ENCODE results near the gene C12orf42.

The C12orf42 gene

DNA sequence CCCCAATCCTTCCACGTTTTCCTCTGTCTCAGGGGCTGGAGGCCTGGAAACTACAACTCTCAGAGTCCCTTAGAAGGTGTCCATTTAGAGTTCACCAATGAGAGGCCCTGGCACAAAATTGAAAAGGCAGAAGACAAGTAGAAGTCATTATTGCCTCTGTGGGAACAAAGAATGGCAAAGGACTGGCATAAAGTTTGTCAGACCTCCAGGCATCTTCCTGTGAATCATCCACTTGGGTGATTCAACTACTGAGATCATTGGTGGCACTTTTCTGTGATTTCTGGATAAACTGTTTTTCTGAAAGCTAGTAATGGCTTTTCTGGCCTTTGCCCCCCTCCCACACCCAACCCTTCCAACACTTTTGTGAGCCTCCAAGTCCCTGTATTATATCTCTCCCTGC, 42.6 kb upstream of the C12orf42 start:
- no peak overlapping the region for H3K4me3 ChIP-seq (ENCODE audit: low read depth in 1 of 2, low read length in 2 of 2)
- H3K36me3 ChIP-seq (ENCODE audit: insufficient read depth, low read length) = no peaks in the 10 kb centered on the region
- no peak for TF ChIP-seq EZH2 (IDR thresholded peaks at IDR 0.05; ENCODE audit: borderline replicate concordance, low read depth, low read length, severe bottlenecking)
- TF ChIP-seq, protein P1, sequence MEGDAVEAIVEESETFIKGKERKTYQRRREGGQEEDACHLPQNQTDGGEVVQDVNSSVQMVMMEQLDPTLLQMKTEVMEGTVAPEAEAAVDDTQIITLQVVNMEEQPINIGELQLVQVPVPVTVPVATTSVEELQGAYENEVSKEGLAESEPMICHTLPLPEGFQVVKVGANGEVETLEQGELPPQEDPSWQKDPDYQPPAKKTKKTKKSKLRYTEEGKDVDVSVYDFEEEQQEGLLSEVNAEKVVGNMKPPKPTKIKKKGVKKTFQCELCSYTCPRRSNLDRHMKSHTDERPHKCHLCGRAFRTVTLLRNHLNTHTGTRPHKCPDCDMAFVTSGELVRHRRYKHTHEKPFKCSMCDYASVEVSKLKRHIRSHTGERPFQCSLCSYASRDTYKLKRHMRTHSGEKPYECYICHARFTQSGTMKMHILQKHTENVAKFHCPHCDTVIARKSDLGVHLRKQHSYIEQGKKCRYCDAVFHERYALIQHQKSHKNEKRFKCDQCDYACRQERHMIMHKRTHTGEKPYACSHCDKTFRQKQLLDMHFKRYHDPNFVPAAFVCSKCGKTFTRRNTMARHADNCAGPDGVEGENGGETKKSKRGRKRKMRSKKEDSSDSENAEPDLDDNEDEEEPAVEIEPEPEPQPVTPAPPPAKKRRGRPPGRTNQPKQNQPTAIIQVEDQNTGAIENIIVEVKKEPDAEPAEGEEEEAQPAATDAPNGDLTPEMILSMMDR (IDR thresholded peaks at IDR 0.05; ENCODE audit: borderline replicate concordance, extremely low read depth, low read length, poor library complexity, severe bottlenecking) = no peak
- H3K4me1 ChIP-seq (ENCODE audit: insufficient read depth, low read length) = no peaks in the 10 kb centered on the region
- H3K9me3 ChIP-seq (ENCODE audit: insufficient read depth, low read length, severe bottlenecking) = no peaks in the 10 kb centered on the region
- H4K20me1 ChIP-seq (ENCODE audit: insufficient read depth, low read length) = no peaks in the 10 kb centered on the region
- H3K9ac ChIP-seq (ENCODE audit: low read depth, low read length) = no peak overlapping the region
- H3K27ac ChIP-seq (ENCODE audit: low read length) = no peak overlapping the region
- H3K79me2 ChIP-seq (ENCODE audit: insufficient read depth, low read length) = no peaks in the 10 kb centered on the region
- DNase-seq (no peak), ATAC-seq (ENCODE audit: insufficient read depth, low read depth) (no peak)
- no peaks in the 10 kb centered on the region for H3K27me3 ChIP-seq (ENCODE audit: insufficient read depth, low read length, poor library complexity)
- no peak overlapping the region for H2AFZ ChIP-seq (ENCODE audit: low read depth, low read length)
- H3K4me2 ChIP-seq (ENCODE audit: insufficient read depth, low read length) = no peak overlapping the region

DNA sequence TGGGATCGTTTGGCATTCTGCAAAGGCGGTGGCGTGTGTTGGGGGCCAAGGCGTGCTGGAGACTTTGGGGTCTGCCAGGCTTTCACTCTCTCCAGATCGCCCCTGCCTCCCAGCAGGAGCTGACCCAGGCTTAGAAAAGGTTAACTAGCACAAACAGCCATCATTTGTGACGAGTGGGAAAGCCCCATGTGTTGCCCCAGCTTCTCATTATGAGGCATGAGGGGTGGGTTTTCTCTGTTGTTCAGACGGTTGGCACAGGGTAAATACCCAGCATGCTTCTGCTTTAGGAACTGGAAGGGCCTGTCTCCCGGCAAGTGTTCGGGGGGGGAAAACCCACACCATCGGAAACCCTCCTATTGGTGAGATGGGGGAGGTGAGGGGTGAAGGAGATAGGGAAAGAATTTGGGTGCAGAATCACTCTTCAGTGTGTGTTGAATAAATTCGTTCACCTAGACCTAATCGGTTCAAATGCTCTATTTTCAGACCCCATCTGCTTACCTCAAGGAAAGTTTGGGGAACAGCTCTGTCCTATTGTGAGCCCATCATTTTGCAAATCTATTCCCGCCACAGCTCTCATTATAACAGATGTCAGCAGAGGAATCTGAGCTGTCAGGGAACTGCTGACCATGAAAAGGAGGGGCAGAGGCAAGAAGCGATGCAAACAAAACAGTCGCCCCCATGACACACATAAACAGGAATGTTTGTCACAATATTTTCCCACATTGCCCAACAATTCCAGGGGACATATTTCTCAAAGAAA, 34.7 kb upstream of the C12orf42 start:
- Histone ChIP-seq H3K36me3 (ENCODE audit: insufficient read depth, low read length) (no peaks in the 10 kb centered on the region), H3K4me1 (ENCODE audit: insufficient read depth, low read length) (no peaks in the 10 kb centered on the region), H3K27ac (ENCODE audit: low read length) (no peak overlapping the region), H3K9ac (ENCODE audit: low read depth, low read length) (no peak overlapping the region), H4K20me1 (ENCODE audit: insufficient read depth, low read length) (no peaks in the 10 kb centered on the region), H2AFZ (ENCODE audit: low read depth, low read length) (no peak overlapping the region), H3K4me3 (ENCODE audit: low read depth in 1 of 2, low read length in 2 of 2) (no peak overlapping the region), H3K27me3 (ENCODE audit: insufficient read depth, low read length, poor library complexity) (no peaks in the 10 kb centered on the region), H3K4me2 (ENCODE audit: insufficient read depth, low read length) (no peak overlapping the region), H3K79me2 (ENCODE audit: insufficient read depth, low read length) (no peaks in the 10 kb centered on the region), H3K9me3 (ENCODE audit: insufficient read depth, low read length, severe bottlenecking) (no peaks in the 10 kb centered on the region)
- DNase-seq (no peak), ATAC-seq (ENCODE audit: insufficient read depth, low read depth) (no peak)
- TF ChIP-seq, protein P1 (IDR thresholded peaks at IDR 0.05; ENCODE audit: borderline replicate concordance, extremely low read depth, low read length, poor library complexity, severe bottlenecking) = no peak
- TF ChIP-seq EZH2 (IDR thresholded peaks at IDR 0.05; ENCODE audit: borderline replicate concordance, low read depth, low read length, severe bottlenecking) = no peak

DNA sequence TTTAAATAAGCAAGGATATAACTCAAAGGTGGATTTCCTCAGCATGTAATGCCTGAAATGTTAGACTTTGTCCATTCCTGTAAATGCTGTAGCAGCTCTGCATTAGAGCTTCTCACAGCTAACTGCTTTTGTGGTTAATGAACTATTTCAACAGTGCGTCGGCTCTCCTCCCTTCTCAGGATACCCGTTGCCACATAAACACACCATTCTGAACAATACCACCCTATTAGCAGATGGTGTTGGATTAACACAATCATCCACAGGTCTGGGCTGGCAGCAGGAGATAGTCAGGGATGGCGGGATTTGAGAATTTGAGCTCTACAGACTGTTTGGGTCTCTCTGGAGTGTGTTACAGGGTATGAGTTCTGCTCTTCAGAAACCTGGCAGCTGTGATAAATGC, 33.5 kb upstream of the C12orf42 start:
- DNase-seq (no peak), ATAC-seq (ENCODE audit: insufficient read depth, low read depth) (no peak)
- no peaks in the 10 kb centered on the region for H3K27me3 ChIP-seq (ENCODE audit: insufficient read depth, low read length, poor library complexity)
- no peak overlapping the region for H2AFZ ChIP-seq (ENCODE audit: low read depth, low read length)
- TF ChIP-seq, protein P1 (IDR thresholded peaks at IDR 0.05; ENCODE audit: borderline replicate concordance, extremely low read depth, low read length, poor library complexity, severe bottlenecking) = no peak
- no peak for TF ChIP-seq EZH2 (IDR thresholded peaks at IDR 0.05; ENCODE audit: borderline replicate concordance, low read depth, low read length, severe bottlenecking)
- H3K4me1 ChIP-seq (ENCODE audit: insufficient read depth, low read length) = no peaks in the 10 kb centered on the region
- no peaks in the 10 kb centered on the region for H3K36me3 ChIP-seq (ENCODE audit: insufficient read depth, low read length)
- H3K4me2 ChIP-seq (ENCODE audit: insufficient read depth, low read length) = no peak overlapping the region
- H4K20me1 ChIP-seq (ENCODE audit: insufficient read depth, low read length) = no peaks in the 10 kb centered on the region
- H3K9me3 ChIP-seq (ENCODE audit: insufficient read depth, low read length, severe bottlenecking) = no peaks in the 10 kb centered on the region
- no peak overlapping the region for H3K4me3 ChIP-seq (ENCODE audit: low read depth in 1 of 2, low read length in 2 of 2)
- H3K9ac ChIP-seq (ENCODE audit: low read depth, low read length) = no peak overlapping the region
- no peaks in the 10 kb centered on the region for H3K79me2 ChIP-seq (ENCODE audit: insufficient read depth, low read length)
- no peak overlapping the region for H3K27ac ChIP-seq (ENCODE audit: low read length)
